Thyroid gland (tissue), 4 donors: ENCODE measurements around the gene SUSD4.

Source experiments
- CTCF ChIP-seq, 6 experiments: fragments of 200-600 bp in 3 of 6; fragments of 450-650 bp in 3 of 6; sonication (generic) in 3 of 6; IDR thresholded peaks; one replicate each; pipeline ENCODE4 v1.5.1; 2016 to 2019; ENCODE audit warnings: antibody characterized with exemption in 6 of 6, mild to moderate bottlenecking in 2 of 6, inconsistent platforms in 1 of 6, moderate library complexity in 1 of 6
- POLR2A ChIP-seq, 2 donors: fragments of 450-650 bp; IDR thresholded peaks; one replicate each; pipeline ENCODE4 v1.6.1; 2017; ENCODE audit warnings: antibody characterized with exemption in 2 of 2, mild to moderate bottlenecking in 2 of 2, moderate library complexity in 1 of 2

DNA sequence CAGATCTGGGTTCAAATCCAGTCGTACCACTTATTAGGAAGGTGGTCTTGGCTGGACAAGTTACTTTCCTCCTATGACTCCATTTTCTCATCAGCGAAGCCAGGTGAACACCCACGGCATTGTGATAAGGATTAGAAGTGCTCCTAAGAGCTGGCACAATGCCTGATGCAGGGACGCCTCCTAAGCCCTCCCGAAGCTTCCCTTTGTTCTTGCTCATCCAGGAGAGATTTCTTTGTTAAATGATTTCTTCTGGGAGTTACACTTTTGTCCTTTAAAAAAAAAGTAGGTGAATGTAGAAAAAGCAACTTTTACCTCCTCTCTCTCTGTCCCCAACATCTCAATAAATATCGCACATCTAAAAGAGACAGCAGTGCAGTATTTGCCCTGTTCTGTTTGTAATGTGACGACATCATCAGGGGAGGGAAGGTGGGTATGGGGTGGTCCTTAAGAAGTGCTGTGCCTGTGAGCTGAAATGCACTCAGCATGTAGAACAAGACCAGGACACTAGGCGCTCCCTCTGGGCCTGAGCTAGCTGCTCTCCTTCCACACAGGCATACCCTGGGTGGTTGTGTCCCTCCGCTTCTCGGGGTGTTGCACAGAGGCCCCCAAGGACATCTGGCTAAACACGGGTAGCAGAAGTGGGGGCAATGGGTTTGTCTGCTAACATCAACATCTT is 43.9 kb downstream of the SUSD4 start:
- TF ChIP-seq CTCF (IDR thresholded peaks at IDR 0.05) = no peak
- TF ChIP-seq POLR2A (IDR thresholded peaks at IDR 0.05) = no peak
